ENCODE results near the gene RBPJL. TPM values are rescaled to one million over a fixed set of nuclear protein-coding genes. Genes with fewer than 3 reads are reported as not detected.

The RBPJL gene
- total RNA-seq, 1 donor from 2014 or later, result not detected

- intact Hi-C loops (cut with micrococcal nuclease), result no loop called here
- no peak for ATAC-seq (ENCODE audit: low read depth)
- Mint-ChIP-seq H3K27me3 (peaks cover 42% of the 10 kb centered on the region), H3K4me1 (no peaks in the 10 kb centered on the region), H3K27ac (no peak overlapping the region), H3K9me3 (no peaks in the 10 kb centered on the region), H3K36me3 (ENCODE audit: low read depth) (no peaks in the 10 kb centered on the region), H3K4me3 (no peak overlapping the region)
- CTCF ChIA-PET, result no interaction called here
- POLR2A ChIA-PET, result no interaction called here
- TF ChIP-seq CTCF (IDR thresholded peaks at IDR 0.05), result no peak
- DNase-seq, result no peak
These were observed 31.3 kb upstream of the RBPJL start for GRCh38 chr20:45275338-45275737.

- ChIA-PET POLR2A (no interaction called here), CTCF (no interaction called here)
- Mint-ChIP-seq H3K4me3 (no peak overlapping the region), H3K36me3 (ENCODE audit: low read depth) (no peaks in the 10 kb centered on the region), H3K4me1 (no peaks in the 10 kb centered on the region), H3K27ac (no peak overlapping the region), H3K27me3 (peaks cover 39% of the 10 kb centered on the region), H3K9me3 (no peaks in the 10 kb centered on the region)
- ATAC-seq (ENCODE audit: low read depth) (no peak), DNase-seq (no peak)
- intact Hi-C loops (cut with micrococcal nuclease), result no loop called here
- TF ChIP-seq CTCF (IDR thresholded peaks at IDR 0.05), result no peak
These were observed 26.6 kb upstream of the RBPJL start for GRCh38 chr20:45279992-45280391.

GRCh38 chr20:45282700-45283550 is 23.7 kb upstream of the RBPJL start:
- no peaks in the 10 kb centered on the region for H3K36me3 Mint-ChIP-seq (ENCODE audit: low read depth)
- no peaks in the 10 kb centered on the region for H3K4me1 Mint-ChIP-seq
- no peak overlapping the region for H3K27ac Mint-ChIP-seq
- ATAC-seq (ENCODE audit: low read depth) (no peak), DNase-seq (no peak)
- ChIA-PET CTCF (no interaction called here), POLR2A (no interaction called here)
- H3K9me3 Mint-ChIP-seq, result no peaks in the 10 kb centered on the region
- TF ChIP-seq CTCF (IDR thresholded peaks at IDR 0.05), result no peak
- H3K4me3 Mint-ChIP-seq, result no peak overlapping the region
- intact Hi-C loops (cut with micrococcal nuclease), result no loop called here
- H3K27me3 Mint-ChIP-seq, result peaks cover 37% of the 10 kb centered on the region

GRCh38 chr20:45283551-45284057 is 23.0 kb upstream of the RBPJL start:
- Mint-ChIP-seq H3K4me1 (no peaks in the 10 kb centered on the region), H3K4me3 (no peak overlapping the region), H3K27me3 (peaks cover 40% of the 10 kb centered on the region), H3K27ac (no peak overlapping the region), H3K9me3 (no peaks in the 10 kb centered on the region), H3K36me3 (ENCODE audit: low read depth) (no peaks in the 10 kb centered on the region)
- POLR2A ChIA-PET, result no interaction called here
- DNase-seq, result no peak
- TF ChIP-seq CTCF (IDR thresholded peaks at IDR 0.05), result no peak
- no peak for ATAC-seq (ENCODE audit: low read depth)
- CTCF ChIA-PET, result interaction anchor here (1.2 kb wide), 1 partner anchor 10 kb away, joined by 4 read pairs; no protein-coding TSS in a partner anchor
- intact Hi-C loops (cut with micrococcal nuclease), result no loop called here

- CTCF ChIA-PET, result interaction anchor here (1.4 kb wide), 1 partner anchor 31 kb away, joined by 3 read pairs; no protein-coding TSS in a partner anchor
- intact Hi-C loops (cut with micrococcal nuclease), result no loop called here
- no peak for ATAC-seq (ENCODE audit: low read depth)
These were observed 18.3 kb upstream of the RBPJL start for GRCh38 chr20:45288376-45288775.

More at GRCh38 chr20:45288376-45288775, 18.3 kb upstream of the RBPJL start:
- Mint-ChIP-seq H3K27me3 (peaks cover 26% of the 10 kb centered on the region), H3K36me3 (ENCODE audit: low read depth) (no peaks in the 10 kb centered on the region), H3K9me3 (no peaks in the 10 kb centered on the region), H3K4me1 (peaks cover 15% of the 10 kb centered on the region), H3K4me3 (no peak overlapping the region), H3K27ac (no peak overlapping the region)
- no peak for DNase-seq
- TF ChIP-seq CTCF (IDR thresholded peaks at IDR 0.05), result no peak
- POLR2A ChIA-PET, result no interaction called here

All from activated B cell treated with CpG ODN at 0.5 μM for 24 hours (primary cell).